K562 (cell line): ENCODE results near the gene PIK3R1. TPM values are rescaled to one million over a fixed set of nuclear protein-coding genes. Genes with fewer than 3 reads are reported as not detected.

ENCODE experiments used
- ATAC-seq: fragments of 200-7000 bp; cut with Tn5 transposase; 3 replicates; pipeline ENCODE4 v1.9.1; 2020; ENCODE audit warnings: moderate library complexity
- BruUV-seq: library from RNA; stranded (reverse); fragments of 400-500 nt; replicated peaks from 2 replicates; lab custom pipeline; 2021; lab: Mats Ljungman, UMichigan
- CTCF ChIA-PET: fragments of 300-600 bp; formaldehyde crosslinking; extraction: SDS; loops from one replicate; lab custom pipeline; 2021; ENCODE audit warnings: low intra/inter-chr PET ratio; lab: Yijun Ruan, JAX
- POLR2A ChIA-PET: fragments of 300-600, 350-650 bp; sonication (Branson Sonifier 250); formaldehyde crosslinking; extraction: SDS; loops from one replicate; lab custom pipeline; 2021; ENCODE audit warnings: antibody characterized with exemption, inconsistent platforms; lab: Yijun Ruan, JAX
- DNase-seq, 4 experiments: peaks; one replicate each; pipeline versions ENCODE4 v3.0.0 to v3.0.0-alpha.2; 2011 to 2018; ENCODE audit warnings: low spot score in 3 of 4, mixed read lengths in 3 of 4; ENCODE audit errors: extremely low read depth in 1 of 4
- FAIRE-seq: peaks from 2 replicates; lab custom pipeline; 2011; peaks lifted over from hg19 to GRCh38; lab: Jason Lieb, UNC
- H2AFZ ChIP-seq: 2 replicates; pipeline ENCODE4 v1.6.0; 2011; ENCODE audit warnings: low read depth, low read length, control low read depth, inconsistent platforms
- H3K27ac ChIP-seq: fragments of 200-600 bp; 3 replicates; pipeline ENCODE4 v1.8.0; 2011; ENCODE audit warnings: low read depth, mild to moderate bottlenecking, control low read depth, inconsistent platforms, low read length, moderate library complexity, mixed read lengths; ENCODE audit errors: extremely low read depth
- H3K27me3 ChIP-seq, 2 experiments: fragments of 300-600 bp in 1 of 2; 2 replicates in 1 of 2; 3 replicates in 1 of 2; pipeline versions ENCODE4 v1.6.0 to v1.8.0; 2011; ENCODE audit warnings: inconsistent platforms in 2 of 2, low read length in 2 of 2, mild to moderate bottlenecking in 1 of 2, mixed read lengths in 1 of 2, moderate library complexity in 1 of 2; ENCODE audit not compliant: control insufficient read depth in 2 of 2, insufficient read depth in 2 of 2
- H3K36me3 ChIP-seq: fragments of 300-600 bp; 3 replicates; pipeline ENCODE4 v1.8.0; 2011; ENCODE audit warnings: mild to moderate bottlenecking, low read length, inconsistent platforms; ENCODE audit not compliant: control insufficient read depth, insufficient read depth
- H3K4me1 ChIP-seq, 2 experiments: fragments of 200-600 bp in 1 of 2; replicated peaks in 1 of 2; 2 replicates in 1 of 2; 3 replicates in 1 of 2; pipeline versions ENCODE4 v1.5.1 to v1.8.0; 2011; ENCODE audit warnings: inconsistent platforms in 2 of 2, low read length in 2 of 2, mild to moderate bottlenecking in 1 of 2, mixed read lengths in 1 of 2, moderate library complexity in 1 of 2; ENCODE audit not compliant: control insufficient read depth in 2 of 2, insufficient read depth in 2 of 2
- H3K4me2 ChIP-seq: 2 replicates; pipeline ENCODE4 v1.6.1; 2011; ENCODE audit warnings: low read length, control low read depth, inconsistent platforms, mixed read lengths; ENCODE audit not compliant: insufficient read depth
- H3K4me3 ChIP-seq: fragments of 200-600 bp; sonication (generic), shearing (Covaris generic); 2 replicates; pipeline ENCODE4 v1.5.1; 2016; ENCODE audit warnings: control low read depth, inconsistent platforms
- H3K79me2 ChIP-seq: fragments of 200-600 bp; 3 replicates; pipeline ENCODE4 v1.8.0; 2011; ENCODE audit warnings: low read length, inconsistent platforms; ENCODE audit not compliant: control insufficient read depth, insufficient read depth
- H3K9ac ChIP-seq, 2 experiments: 2 replicates each; pipeline versions ENCODE4 v1.6.0 to v1.6.1; 2011; ENCODE audit warnings: low read depth in 2 of 2, low read length in 2 of 2, control low read depth in 1 of 2, inconsistent platforms in 1 of 2, mild to moderate bottlenecking in 1 of 2, mixed read lengths in 1 of 2; ENCODE audit not compliant: insufficient read depth in 1 of 2
- H3K9me1 ChIP-seq: one replicate; pipeline ENCODE4 v1.6.0; 2011; ENCODE audit warnings: inconsistent platforms, mild to moderate bottlenecking, low read length, moderate library complexity; ENCODE audit not compliant: control insufficient read depth, insufficient read depth
- H3K9me3 ChIP-seq: replicated peaks from 2 replicates; pipeline ENCODE4 v1.5.1; 2011; ENCODE audit warnings: low read depth, low read length, inconsistent platforms; ENCODE audit not compliant: control insufficient read depth, insufficient read depth
- H4K20me1 ChIP-seq: replicated peaks from 2 replicates; pipeline ENCODE4 v1.6.1; 2011; ENCODE audit warnings: low read length, inconsistent platforms, mixed read lengths; ENCODE audit not compliant: control insufficient read depth, insufficient read depth
- BCOR ChIP-seq: fragments of 450-650 bp; IDR thresholded peaks from 2 replicates; pipeline ENCODE4 v1.6.1; 2016
- BHLHE40 ChIP-seq: IDR thresholded peaks from 2 replicates; pipeline ENCODE4 v1.6.1; 2011; ENCODE audit warnings: low read length, improper control_type of control experiment
- EGR1 ChIP-seq: fragments of 450-650 bp; conservative IDR thresholded peaks from 2 replicates; pipeline ENCODE4 v1.6.1; 2017; ENCODE audit warnings: mild to moderate bottlenecking
- HDAC1 ChIP-seq, 2 experiments: fragments of 450-650 bp; IDR thresholded peaks; 2 replicates each; pipeline ENCODE4 v1.6.1; 2016 to 2017; ENCODE audit warnings: inconsistent platforms in 1 of 2, mild to moderate bottlenecking in 1 of 2, moderate library complexity in 1 of 2
- HNRNPLL ChIP-seq: fragments of 200-400 bp; formaldehyde crosslinking; IDR thresholded peaks from 2 replicates; pipeline ENCODE4 v1.6.1; 2017; ENCODE audit warnings: low read length, low read depth, mild to moderate bottlenecking; ENCODE audit not compliant: poor library complexity, severe bottlenecking
- NR2C1 ChIP-seq, 2 experiments: fragments of 450-650 bp; IDR thresholded peaks; 2 replicates each; pipeline ENCODE4 v1.6.1; 2017; ENCODE audit warnings: mild to moderate bottlenecking in 2 of 2, antibody characterized with exemption in 1 of 2, inconsistent platforms in 1 of 2, missing compliant biosample characterization in 1 of 2, missing genetic modification characterization in 1 of 2
- NR4A1 ChIP-seq, 2 experiments: fragments of 250-450 bp in 1 of 2; fragments of 450-650 bp in 1 of 2; sonication (Bioruptor Pico) in 1 of 2; IDR thresholded peaks; 2 replicates each; pipeline versions ENCODE4 v1.4.0 to v1.6.1; 2016 to 2020; ENCODE audit warnings: mild to moderate bottlenecking in 2 of 2, missing compliant biosample characterization in 1 of 2, missing genetic modification characterization in 1 of 2, moderate library complexity in 1 of 2
- NUFIP1 ChIP-seq: fragments of 450-650 bp; IDR thresholded peaks from 2 replicates; pipeline ENCODE4 v1.6.1; 2018; ENCODE audit not compliant: partially characterized antibody
- PHF21A ChIP-seq: fragments of 450-650 bp; IDR thresholded peaks from 2 replicates; pipeline ENCODE4 v1.6.1; 2017; ENCODE audit warnings: low read depth, borderline replicate concordance
- USF1 ChIP-seq: sonication (generic); formaldehyde crosslinking; IDR thresholded peaks from 2 replicates; pipeline ENCODE4 v1.9.0; 2022; ENCODE audit warnings: mild to moderate bottlenecking, missing genetic modification reagents
- ZNF311 ChIP-seq: fragments of 250-450 bp; sonication (Bioruptor Pico); IDR thresholded peaks from 2 replicates; pipeline ENCODE4 v1.4.0; 2020; ENCODE audit warnings: mild to moderate bottlenecking, moderate library complexity
- WGBS: fragments of 100-300 bp; shearing (Covaris generic); methylation state at CpG from one replicate; pipeline ENCODE4 v1.1.6; 2016; ENCODE audit warnings: low coverage, mixed read lengths; ENCODE audit not compliant: insufficient coverage; ENCODE audit errors: missing lambda C conversion rate; 5-methylcytosine and 5-hydroxymethylcytosine counted together
- in situ Hi-C: fragments of 300-500 bp; cut with MboI; formaldehyde crosslinking; loops from 4 replicates; pipeline ENCODE4 v1.15.0; 2018; ENCODE audit warnings: inconsistent platforms, mixed read lengths
- intact Hi-C: fragments of 100-400 bp; cut with micrococcal nuclease; formaldehyde crosslinking; loops from 2 replicates; pipeline ENCODE4 v1.14.2; 2022
- polyA plus RNA-seq, 8 experiments: library from polyadenylated mRNA; depleted of rRNA in 4 of 8; stranded (reverse) in 5 of 8; unstranded in 3 of 8; fragments of >200 nt; fragmentation: Nextera tagmentation in 2 of 8; fragmentation: Illumina TruSeq in 1 of 8; extraction: Ambion mirVana in 2 of 8; extraction: Trizol in 1 of 8; gene quantifications; 2 replicates each; pipeline versions ENCODE4 v1.2.1 to v1.2.3, GENCODE V29; 2011 to 2014; ENCODE audit warnings: inconsistent platforms in 1 of 8, missing spikeins in 1 of 8
- total RNA-seq, 7 experiments: library from RNA; depleted of rRNA in 6 of 7; stranded (reverse); fragments of >200 nt in 6 of 7; fragmentation: Illumina TruSeq in 2 of 7; extraction: Trizol in 2 of 7; gene quantifications; 2 replicates each; pipeline versions ENCODE4 v1.2.1 to v1.2.3, GENCODE V29; 2011 to 2021; ENCODE audit warnings: low replicate concordance in 1 of 7

Gene PIK3R1
- total and polyA plus RNA-seq, 9 of the 15 experiments (the other 6 are each of a cell fraction or from before 2014, with no cell fraction given), result 1.1 to 9.7 (median 4.8) TPM

- Histone ChIP-seq H3K4me2 (no peak overlapping the region), H3K4me3 (no peak overlapping the region), H3K36me3 (no peaks in the 10 kb centered on the region), H3K9me3 (no peaks in the 10 kb centered on the region), H3K79me2 (no peaks in the 10 kb centered on the region), H2AFZ (no peak overlapping the region), H3K9me1 (no peaks in the 10 kb centered on the region), H3K4me1 (no peaks in the 10 kb centered on the region), H3K27me3 (peaks cover 9 to 18% of the 10 kb centered on the region in 2 experiments; a peak in 4 of 5 replicates), H3K27ac (no peak overlapping the region), H4K20me1 (no peaks in the 10 kb centered on the region), H3K9ac (no peak overlapping the region)
- intact Hi-C loops, result no loop called here
- WGBS, result 3% methylated on average over 4 of the region's 4 CpGs
- no peak for TF ChIP-seq HNRNPLL
- TF ChIP-seq USF1 (CRISPR knock-in tag), result no peak
- no peak for TF ChIP-seq PHF21A
- no peak for TF ChIP-seq NUFIP1
- no peak for TF ChIP-seq BCOR
- TF ChIP-seq EGR1, result no peak
- no peak for TF ChIP-seq NR4A1 (CRISPR knock-in tag; IDR thresholded peaks at IDR 0.05)
- TF ChIP-seq NR4A1 (tag; IDR thresholded peaks at IDR 0.05), result no peak
- TF ChIP-seq ZNF311 (CRISPR knock-in tag), result no peak
- TF ChIP-seq NR2C1 (IDR thresholded peaks at IDR 0.05), result no peak
- no peak for TF ChIP-seq NR2C1 (tag; IDR thresholded peaks at IDR 0.05)
- TF ChIP-seq BHLHE40, result no peak
- no peak for TF ChIP-seq HDAC1 (IDR thresholded peaks at IDR 0.05)
- no TSS peak for BruUV-seq
- FAIRE-seq (no peak), DNase-seq (no peak), ATAC-seq (no peak)
- POLR2A ChIA-PET, result no interaction called here
- in situ Hi-C loops, result no loop called here
- CTCF ChIA-PET, result no interaction called here
These were observed 15.3 kb upstream of the PIK3R1 start for GRCh38 chr5:68200288-68200687.
